GM19397 (cell line): ENCODE data around the gene TPSG1.
"Not testable (repeated sequence)": the region's sequence is repeated elsewhere in the genome, so short reads cannot be mapped to it uniquely, and the experiment has no call there.

Experiments
- ATAC-seq: cut with Tn5 transposase; IDR thresholded peaks from one replicate; pipeline ENCODE4 v1.9.1; 2021; ENCODE audit warnings: mild to moderate bottlenecking, moderate library complexity; ENCODE audit not compliant: unreplicated experiment

TPSG1 gene

DNA sequence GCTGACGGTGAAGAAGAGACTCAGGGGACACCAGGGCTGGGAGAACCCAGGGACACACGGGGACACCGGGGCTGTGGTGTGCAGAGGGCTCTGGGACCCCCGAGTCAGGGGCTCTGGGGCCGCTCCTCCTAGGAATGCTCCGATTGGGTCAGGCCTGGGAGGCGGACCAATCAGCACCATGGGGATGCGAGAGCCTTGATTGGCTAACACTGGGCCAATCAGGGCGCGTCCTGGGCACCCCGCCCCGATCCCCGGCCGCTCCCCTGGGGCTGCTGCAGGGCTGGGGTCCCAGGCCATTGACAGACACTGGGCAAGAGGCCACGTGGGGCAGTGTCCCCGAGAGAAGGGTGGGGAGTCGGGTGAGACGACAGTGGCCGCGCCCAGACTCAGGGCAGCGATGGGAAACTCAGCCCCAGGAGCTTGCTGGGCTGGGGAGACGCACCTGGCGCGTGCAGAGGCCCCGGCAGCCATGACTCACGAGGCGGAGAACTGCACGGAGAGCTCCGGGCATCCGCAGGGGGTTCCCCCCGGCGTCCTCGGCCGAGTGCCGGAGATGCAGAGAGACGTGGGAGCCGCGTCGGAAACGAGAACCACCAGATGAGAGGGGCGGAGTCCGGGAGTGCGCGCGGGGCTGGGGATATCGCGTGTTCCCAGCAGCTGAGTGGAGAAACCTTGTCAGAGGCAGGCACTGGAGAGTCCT, 7.1 kb upstream of the TPSG1 start:
- not testable (repeated sequence) for ATAC-seq

GRCh38 chr16:1231301-1231700, 6.2 kb upstream of the TPSG1 start:
- not testable (repeated sequence) for ATAC-seq

- ATAC-seq: not testable (repeated sequence)
Measured at GRCh38 chr16:1230471-1231212, 5.6 kb upstream of the TPSG1 start.

DNA sequence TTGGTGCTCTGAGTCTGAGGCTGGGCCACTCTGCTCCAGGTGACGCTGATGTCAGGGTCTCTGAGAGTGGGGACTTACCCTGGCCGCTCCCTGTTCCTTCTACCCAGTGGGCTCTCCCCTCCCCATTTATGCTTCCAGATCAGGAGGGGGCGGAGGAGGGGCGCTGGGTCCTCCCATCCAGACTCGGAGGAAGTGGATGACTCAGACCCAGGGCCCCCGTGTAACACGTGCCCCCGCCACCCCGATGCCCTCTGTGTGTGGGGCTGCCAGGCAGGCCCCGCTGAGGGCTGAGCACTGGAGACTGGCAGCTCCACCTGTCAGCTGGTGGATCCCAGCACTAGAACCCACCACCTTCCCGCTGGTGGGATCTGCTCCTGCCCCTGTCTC, 5.0 kb upstream of the TPSG1 start, which contains the start of gene TPSB2:
TPSB2 (minus strand) TSS at position 101 of the 387 bp plus-strand sequence. CDS start 233 bp downstream, outside the sequence.
- ATAC-seq: not testable (repeated sequence)

- ATAC-seq: not testable (repeated sequence)
Measured at GRCh38 chr16:1229476-1229875, 4.4 kb upstream of the TPSG1 start.

GRCh38 chr16:1228227-1228626, 3.2 kb upstream of the TPSG1 start:
- not testable (repeated sequence) for ATAC-seq

DNA sequence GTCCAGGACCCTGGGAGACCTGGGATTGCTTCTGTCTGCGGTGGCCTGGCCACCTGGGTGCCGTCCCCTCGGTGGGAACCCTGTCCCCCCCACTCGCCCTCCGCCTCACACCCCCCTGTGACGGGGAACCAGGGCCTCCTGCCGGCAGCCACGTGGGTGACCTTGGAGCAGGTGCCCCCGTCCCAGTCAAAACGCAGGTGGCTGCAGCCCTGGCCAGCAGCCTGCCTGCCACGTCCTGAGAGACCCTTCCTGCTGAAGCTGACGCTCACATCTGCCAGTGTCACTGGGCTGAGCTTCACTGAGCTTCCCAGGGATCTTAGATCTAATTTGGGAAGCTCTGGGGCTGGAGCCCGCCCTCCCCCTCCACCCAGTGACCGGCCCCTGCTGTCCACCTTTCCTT, 1.6 kb upstream of the TPSG1 start:
- ATAC-seq: not testable (repeated sequence)

GRCh38 chr16:1225728-1226311, 752 bp upstream of the TPSG1 start:
- not testable (repeated sequence) for ATAC-seq

- ATAC-seq: no peak
Measured at GRCh38 chr16:1224558-1224957, 510 bp downstream of the TPSG1 start.

GRCh38 chr16:1223355-1224214, 1.5 kb downstream of the TPSG1 start:
- ATAC-seq: no peak

DNA sequence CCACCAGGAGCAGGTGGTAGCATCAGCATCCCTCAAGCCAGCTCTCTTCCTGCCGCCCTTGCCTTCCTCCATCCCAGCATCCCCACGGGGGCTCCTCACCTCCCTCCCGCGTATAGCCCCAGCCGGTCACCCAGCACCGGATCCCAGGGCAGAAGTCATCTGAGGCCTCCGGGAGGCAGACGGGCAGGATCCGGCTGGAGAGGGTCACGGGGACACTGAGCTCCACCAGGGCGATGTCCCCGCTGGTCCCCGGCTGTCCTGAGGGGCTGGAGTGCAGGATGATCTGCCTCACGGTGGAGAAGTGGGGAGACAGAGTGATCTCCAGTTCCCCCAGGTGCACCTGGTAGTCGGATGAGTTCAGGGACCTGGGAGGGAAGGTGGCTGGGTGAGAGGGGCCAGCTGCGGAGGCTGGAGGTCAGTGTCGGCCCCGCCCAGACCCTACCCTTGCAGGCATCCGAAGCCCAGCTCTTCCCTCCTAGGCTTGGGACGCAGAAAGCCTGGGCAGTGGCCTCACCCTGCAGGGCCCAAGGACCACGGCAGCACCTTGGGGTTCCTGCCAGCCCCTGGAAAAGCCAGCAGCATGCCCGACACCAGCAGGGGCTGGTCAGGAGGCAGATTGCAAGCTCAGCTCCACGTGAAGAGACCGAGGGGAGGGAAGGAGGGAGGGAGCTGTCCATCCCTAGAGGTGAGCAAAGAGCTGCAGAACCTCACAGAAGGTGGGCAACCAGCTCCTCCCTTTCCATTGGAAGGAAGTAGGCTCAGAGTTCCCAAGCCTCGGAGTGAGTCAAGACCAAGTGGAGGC, 2.3 kb downstream of the TPSG1 start:
- no peak for ATAC-seq

DNA sequence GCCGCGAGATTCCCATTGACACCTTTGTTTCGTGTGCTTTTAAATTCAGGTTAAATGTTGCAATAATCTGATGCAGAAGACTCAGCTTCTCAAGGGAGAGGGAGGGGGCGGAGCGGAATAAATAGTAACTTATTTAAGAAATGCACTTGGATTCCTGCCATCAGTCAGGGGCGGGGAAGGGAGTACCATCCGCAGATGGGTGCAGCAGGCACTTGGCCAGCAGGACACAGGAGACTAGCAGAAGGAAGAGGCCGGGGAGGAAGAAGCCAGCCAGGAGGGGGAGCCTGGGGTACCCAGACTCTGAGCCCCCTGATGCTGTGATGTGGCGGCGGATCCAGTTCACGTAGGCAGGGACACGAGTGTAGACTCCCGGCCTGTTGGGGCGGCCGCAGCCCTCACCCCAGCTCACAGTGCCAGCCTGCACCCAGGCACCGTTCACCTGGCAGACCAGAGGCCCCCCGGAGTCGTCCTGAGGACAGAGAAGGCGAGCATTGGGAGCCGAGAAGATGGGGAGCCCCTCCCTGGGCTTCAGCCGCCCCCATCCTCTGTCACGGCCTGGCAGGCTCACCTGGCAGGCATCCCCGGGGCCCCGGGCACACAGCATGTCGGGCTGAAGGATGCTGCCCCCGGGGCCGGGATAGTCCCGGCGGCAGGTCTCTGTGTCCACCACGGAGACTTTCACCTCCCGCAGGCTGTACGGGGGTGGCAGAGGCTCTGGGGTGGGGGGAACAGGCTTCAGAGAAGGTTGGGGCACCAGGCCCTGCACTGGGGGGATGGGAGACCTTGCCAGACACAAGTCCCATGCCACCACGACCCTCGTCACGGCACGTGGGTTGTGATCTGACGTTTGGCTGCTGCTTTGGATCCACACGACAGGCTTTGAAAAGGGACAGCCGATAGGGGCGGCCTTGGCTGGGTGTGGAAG, 3.2 kb downstream of the TPSG1 start:
- ATAC-seq: no peak

DNA sequence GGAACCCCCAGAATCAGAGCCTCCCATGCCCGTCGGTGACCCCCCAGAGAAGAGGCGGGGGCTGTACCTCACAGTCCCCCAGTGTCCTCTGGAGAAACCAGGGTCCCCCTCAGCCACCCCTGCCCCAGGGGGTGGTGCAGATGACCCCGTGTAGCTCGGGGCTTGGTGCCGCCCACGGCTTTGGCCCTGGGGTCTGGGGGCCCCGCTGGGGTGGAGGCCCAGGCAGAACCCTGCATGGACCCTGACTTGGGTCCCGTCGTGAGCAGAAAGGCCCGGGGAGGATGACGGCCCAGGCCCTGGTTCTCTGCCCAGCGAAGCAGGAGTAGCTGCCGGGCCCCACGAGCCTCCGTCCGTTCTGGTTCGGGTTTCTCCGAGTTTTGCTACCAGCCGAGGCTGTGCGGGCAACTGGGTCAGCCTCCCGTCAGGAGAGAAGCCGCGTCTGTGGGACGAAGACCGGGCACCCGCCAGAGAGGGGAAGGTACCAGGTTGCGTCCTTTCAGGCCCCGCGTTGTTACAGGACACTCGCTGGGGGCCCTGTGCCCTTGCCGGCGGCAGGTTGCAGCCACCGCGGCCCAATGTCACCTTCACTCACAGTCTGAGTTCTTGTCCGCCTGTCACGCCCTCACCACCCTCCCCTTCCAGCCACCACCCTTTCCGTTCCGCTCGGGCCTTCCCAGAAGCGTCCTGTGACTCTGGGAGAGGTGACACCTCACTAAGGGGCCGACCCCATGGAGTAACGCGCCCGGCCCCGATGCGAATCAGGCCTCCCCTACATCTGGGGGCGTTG, 4.0 kb downstream of the TPSG1 start:
- no peak for ATAC-seq

- no peak for ATAC-seq
Measured at GRCh38 chr16:1220098-1220728, 4.9 kb downstream of the TPSG1 start.

DNA sequence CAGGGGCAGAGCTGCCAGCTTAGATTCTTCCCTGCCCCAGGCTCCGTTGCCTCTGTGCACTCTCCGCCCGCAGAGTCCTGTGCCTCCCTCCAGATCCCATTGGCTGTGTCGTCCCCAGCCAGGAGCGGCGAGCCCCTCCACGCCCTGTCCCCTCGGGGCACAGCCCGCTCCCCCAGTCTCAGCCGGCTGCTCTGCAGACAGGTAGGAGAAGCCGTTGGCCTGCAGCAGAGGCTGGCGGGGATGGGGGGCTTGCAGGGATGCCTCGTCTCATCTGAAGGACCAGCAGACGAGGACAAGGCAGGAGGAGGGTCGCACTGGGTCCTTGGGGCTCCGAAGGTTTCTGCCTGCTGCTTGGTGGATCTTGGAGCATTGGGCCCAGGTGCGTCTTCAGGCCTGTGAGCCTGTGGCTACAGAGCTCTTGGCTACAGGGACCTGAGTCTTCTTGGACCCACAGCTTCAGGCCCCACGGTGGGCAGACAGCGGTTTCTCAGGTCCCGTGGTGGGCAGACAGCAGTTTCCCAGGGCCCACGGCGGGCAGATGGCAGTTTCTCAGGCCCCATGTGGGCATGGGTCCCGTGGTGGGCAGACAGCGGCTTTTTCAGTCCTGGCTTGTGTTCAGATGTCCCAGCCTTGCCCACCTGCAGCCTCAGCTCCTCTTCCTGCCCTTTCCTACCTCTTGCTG, 6.0 kb downstream of the TPSG1 start:
- no peak for ATAC-seq

DNA sequence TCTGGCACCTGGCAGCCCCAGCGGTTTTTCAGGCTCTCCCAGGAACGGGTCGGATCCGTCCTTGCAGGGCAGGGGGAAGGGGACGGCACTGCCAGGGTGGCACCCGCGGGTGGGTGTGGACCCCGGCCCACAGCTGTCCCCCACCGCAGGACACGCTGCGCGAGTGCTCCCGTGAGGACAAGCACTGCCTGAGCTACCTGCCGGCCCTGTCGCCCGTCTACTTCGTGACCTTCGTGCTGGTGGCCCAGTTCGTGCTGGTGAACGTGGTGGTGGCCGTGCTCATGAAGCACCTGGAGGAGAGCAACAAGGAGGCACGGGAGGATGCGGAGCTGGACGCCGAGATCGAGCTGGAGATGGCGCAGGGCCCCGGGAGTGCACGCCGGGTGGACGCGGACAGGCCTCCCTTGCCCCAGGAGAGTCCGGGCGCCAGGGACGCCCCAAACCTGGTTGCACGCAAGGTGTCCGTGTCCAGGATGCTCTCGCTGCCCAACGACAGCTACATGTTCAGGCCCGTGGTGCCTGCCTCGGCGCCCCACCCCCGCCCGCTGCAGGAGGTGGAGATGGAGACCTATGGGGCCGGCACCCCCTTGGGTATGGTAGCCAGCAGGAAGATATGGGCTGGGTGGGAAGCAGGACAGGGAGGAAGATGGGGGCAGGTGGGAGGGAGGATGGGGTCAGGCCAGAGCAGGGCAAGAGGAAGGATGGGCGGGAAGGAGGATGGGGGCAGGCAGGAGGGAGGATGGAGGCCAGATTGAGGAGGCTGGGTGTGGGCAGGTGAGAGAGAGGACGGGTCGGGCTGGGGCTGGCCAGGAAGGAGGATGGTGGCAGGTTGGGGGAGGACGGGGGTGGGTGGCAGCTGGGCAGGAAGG, 6.8 kb downstream of the TPSG1 start:
- ATAC-seq: no peak
